Neuronal stem cell (in vitro differentiated cells): ENCODE results near the gene ATG10.

Experiments used
- DNase-seq: peaks from one replicate; pipeline ENCODE4 v3.0.0-alpha.2; 2013; ENCODE audit warnings: low spot score
- H2AFZ ChIP-seq: one replicate; pipeline ENCODE4 v1.6.1; 2013; ENCODE audit warnings: mild to moderate bottlenecking, low read length, inconsistent platforms
- H2AK5ac ChIP-seq: 2 replicates; pipeline ENCODE4 v1.6.1; 2013; ENCODE audit warnings: low read depth, mild to moderate bottlenecking, inconsistent platforms, low read length, moderate library complexity, mixed read lengths
- H2BK120ac ChIP-seq: 2 replicates; pipeline ENCODE4 v1.6.1; 2013; ENCODE audit warnings: low read depth, mild to moderate bottlenecking, inconsistent platforms, low read length, moderate library complexity, mixed read lengths
- H2BK12ac ChIP-seq: one replicate; pipeline ENCODE4 v1.6.1; 2013; ENCODE audit warnings: low read length, inconsistent platforms
- H2BK15ac ChIP-seq: 2 replicates; pipeline ENCODE4 v1.6.1; 2013; ENCODE audit warnings: mild to moderate bottlenecking, low read length, inconsistent platforms, mixed read lengths
- H2BK5ac ChIP-seq: one replicate; pipeline ENCODE4 v1.6.1; 2013; ENCODE audit warnings: inconsistent platforms, mild to moderate bottlenecking, low read length, moderate library complexity
- H3K14ac ChIP-seq: one replicate; pipeline ENCODE4 v1.6.1; 2013; ENCODE audit warnings: low read length, inconsistent platforms
- H3K18ac ChIP-seq: 2 replicates; pipeline ENCODE4 v1.6.1; 2013; ENCODE audit warnings: low read length, inconsistent platforms
- H3K23ac ChIP-seq: 2 replicates; pipeline ENCODE4 v1.6.1; 2013; ENCODE audit warnings: low read depth, mild to moderate bottlenecking, mixed read lengths, low read length, inconsistent platforms; ENCODE audit not compliant: poor library complexity
- H3K27ac ChIP-seq: replicated peaks from 3 replicates; pipeline ENCODE4 v1.5.1; 2013; ENCODE audit warnings: low read length, inconsistent platforms
- H3K27me3 ChIP-seq, 3 experiments: 2 replicates each; pipeline ENCODE4 v1.6.1; 2013; ENCODE audit warnings: low read length in 3 of 3, mild to moderate bottlenecking in 2 of 3, inconsistent platforms in 1 of 3, low read depth in 1 of 3, mixed read lengths in 1 of 3, moderate library complexity in 1 of 3; ENCODE audit not compliant: control insufficient read depth in 3 of 3, insufficient read depth in 3 of 3
- H3K36me3 ChIP-seq, 2 donors: replicated peaks in 1 of 2; 2 replicates each; pipeline ENCODE4 v1.6.1; 2013; ENCODE audit warnings: low read length in 2 of 2; ENCODE audit not compliant: control insufficient read depth in 2 of 2, insufficient read depth in 2 of 2
- H3K4ac ChIP-seq: 2 replicates; pipeline ENCODE4 v1.6.1; 2013; ENCODE audit warnings: inconsistent platforms, mild to moderate bottlenecking, low read length, moderate library complexity
- H3K4me1 ChIP-seq, 2 donors: 1 replicate in 1 of 2; 2 replicates in 1 of 2; pipeline ENCODE4 v1.6.1; 2013; ENCODE audit warnings: low read length in 2 of 2, low read depth in 1 of 2; ENCODE audit not compliant: control insufficient read depth in 2 of 2, insufficient read depth in 1 of 2
- H3K4me2 ChIP-seq: one replicate; pipeline ENCODE4 v1.6.1; 2013; ENCODE audit warnings: mild to moderate bottlenecking, low read length, inconsistent platforms; ENCODE audit not compliant: insufficient read depth, poor library complexity, severe bottlenecking
- H3K4me3 ChIP-seq, 2 donors: 2 replicates each; pipeline ENCODE4 v1.5.1; 2013; ENCODE audit warnings: low read length in 2 of 2, mild to moderate bottlenecking in 2 of 2, inconsistent platforms in 1 of 2, moderate library complexity in 1 of 2
- H3K79me1 ChIP-seq: one replicate; pipeline ENCODE4 v1.6.1; 2013; ENCODE audit warnings: low read depth, mild to moderate bottlenecking, inconsistent platforms, low read length, moderate library complexity
- H3K9ac ChIP-seq: one replicate; pipeline ENCODE4 v1.6.1; 2013; ENCODE audit warnings: mild to moderate bottlenecking, low read depth, low read length, inconsistent platforms; ENCODE audit not compliant: poor library complexity
- H3K9me3 ChIP-seq, 2 donors: replicated peaks in 1 of 2; 2 replicates each; pipeline versions ENCODE3 to v1.6.1; 2013; ENCODE audit warnings: low read length in 2 of 2, mild to moderate bottlenecking in 2 of 2, inconsistent platforms in 1 of 2, low read depth in 1 of 2, mixed read lengths in 1 of 2, moderate library complexity in 1 of 2; ENCODE audit not compliant: control insufficient read depth in 2 of 2, insufficient read depth in 1 of 2
- H4K8ac ChIP-seq: one replicate; pipeline ENCODE4 v1.6.1; 2013; ENCODE audit warnings: low read depth, mild to moderate bottlenecking, inconsistent platforms, low read length, moderate library complexity
- H4K91ac ChIP-seq: one replicate; pipeline ENCODE4 v1.6.1; 2013; ENCODE audit warnings: low read length, low read depth, mild to moderate bottlenecking, inconsistent platforms; ENCODE audit not compliant: poor library complexity
- WGBS, 2 donors: extraction: QIAGEN DNeasy Blood & Tissue Kit; methylation state at CpG; one replicate each; pipeline ENCODE4 v1.1.7; 2013; ENCODE audit warnings: missing lambda C conversion rate in 2 of 2, mixed read lengths in 1 of 2; ENCODE audit not compliant: insufficient read length in 2 of 2, insufficient replicate concordance in 1 of 2; ENCODE audit errors: extremely low coverage in 2 of 2; 5-methylcytosine and 5-hydroxymethylcytosine counted together

ATG10 gene

DNA sequence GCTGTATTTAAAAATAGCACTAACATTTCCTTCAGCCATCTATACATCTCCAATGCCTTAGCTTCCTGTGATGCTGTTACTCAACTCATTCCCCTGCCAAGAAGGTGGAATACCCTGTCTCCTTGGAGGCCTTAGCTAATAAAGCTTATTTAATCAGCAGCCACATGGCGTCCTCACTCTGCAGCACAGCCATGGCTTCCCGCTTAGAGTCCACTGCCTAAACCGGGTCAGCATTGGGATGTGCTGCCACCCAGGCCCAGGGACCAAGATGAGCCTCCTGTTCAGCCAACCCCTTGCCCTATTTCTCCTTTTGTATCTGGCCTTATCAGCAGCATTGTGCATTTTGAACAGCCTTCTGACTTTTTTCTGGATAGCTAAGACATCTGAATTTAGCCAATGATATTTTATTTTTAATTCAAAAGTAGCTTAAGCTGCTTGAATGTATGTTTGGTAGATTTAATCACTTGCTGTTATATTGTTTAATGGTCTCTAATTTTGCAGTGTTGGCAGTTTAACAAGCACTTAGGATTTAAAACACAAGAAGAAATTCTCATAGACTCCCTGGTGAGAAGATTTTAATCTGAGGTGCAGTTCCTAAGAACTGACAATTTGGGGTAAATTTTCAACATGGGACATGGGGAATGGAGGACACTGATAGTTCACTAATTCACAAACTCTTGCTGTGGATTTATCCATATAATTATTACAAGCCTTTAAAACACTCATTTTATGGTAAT is 193.3 kb downstream of the ATG10 start:
- H3K27ac ChIP-seq = no peak overlapping the region

GRCh38 chr5:82165740-82166530 is 194.1 kb downstream of the ATG10 start:
- H3K9ac ChIP-seq = no peak overlapping the region
- no peaks in the 10 kb centered on the region for H3K79me1 ChIP-seq
- no peak overlapping the region for H4K8ac ChIP-seq
- peaks cover 7 to 8% of the 10 kb centered on the region in 2 donors for H3K4me1 ChIP-seq
- H2AK5ac ChIP-seq = no peak overlapping the region
- no peak overlapping the region for H2BK5ac ChIP-seq
- H3K4ac ChIP-seq = no peak overlapping the region
- no peaks in the 10 kb centered on the region for H3K36me3 ChIP-seq
- H3K23ac ChIP-seq = no peak overlapping the region
- H3K4me2 ChIP-seq = no peak overlapping the region
- no peaks in the 10 kb centered on the region for H3K9me3 ChIP-seq
- H3K14ac ChIP-seq = no peak overlapping the region
- H2BK15ac ChIP-seq = no peak overlapping the region
- WGBS, 2 donors = no CpG with 5 or more reads among the region's 3 CpGs
- H2BK120ac ChIP-seq = no peak overlapping the region
- no peak overlapping the region for H3K27ac ChIP-seq
- peak overlapping the region; percentile 65 for H2AFZ ChIP-seq
- H3K18ac ChIP-seq = no peak overlapping the region
- no peak overlapping the region for H4K91ac ChIP-seq
- DNase-seq = peak; percentile 31
- no peak overlapping the region for H3K4me3 ChIP-seq
- H3K27me3 ChIP-seq = no peaks in the 10 kb centered on the region
- no peak overlapping the region for H2BK12ac ChIP-seq

More for the DNA sequence above, 193.3 kb downstream of the ATG10 start:
- WGBS, 2 donors = no CpG with 5 or more reads among the region's 3 CpGs
- H3K9ac ChIP-seq = no peak overlapping the region
- no peak overlapping the region for H2BK5ac ChIP-seq
- no peak overlapping the region for H4K91ac ChIP-seq
- H3K4me1 ChIP-seq = peaks cover 7 to 8% of the 10 kb centered on the region in 2 donors
- no peaks in the 10 kb centered on the region for H3K79me1 ChIP-seq
- no peak overlapping the region for H2BK12ac ChIP-seq
- H2AK5ac ChIP-seq = no peak overlapping the region
- H3K9me3 ChIP-seq = no peaks in the 10 kb centered on the region
- peak overlapping the region; percentile 65 for H2AFZ ChIP-seq
- H3K14ac ChIP-seq = no peak overlapping the region
- H3K4me2 ChIP-seq = no peak overlapping the region
- H3K4me3 ChIP-seq = no peak overlapping the region
- no peaks in the 10 kb centered on the region for H3K27me3 ChIP-seq
- DNase-seq = no peak
- no peak overlapping the region for H2BK15ac ChIP-seq
- no peak overlapping the region for H2BK120ac ChIP-seq
- no peak overlapping the region for H3K23ac ChIP-seq
- no peak overlapping the region for H4K8ac ChIP-seq
- H3K4ac ChIP-seq = no peak overlapping the region
- no peak overlapping the region for H3K18ac ChIP-seq
- no peaks in the 10 kb centered on the region for H3K36me3 ChIP-seq

GRCh38 chr5:82167372-82167935 is 195.6 kb downstream of the ATG10 start:
- no peak overlapping the region for H2AFZ ChIP-seq
- WGBS, 2 donors = no CpG with 5 or more reads among the region's 3 CpGs
- H4K8ac ChIP-seq = no peak overlapping the region
- no peak overlapping the region for H2BK15ac ChIP-seq
- peaks cover 5 to 8% of the 10 kb centered on the region in 2 donors for H3K4me1 ChIP-seq
- no peak overlapping the region for H3K14ac ChIP-seq
- H3K4me3 ChIP-seq = no peak overlapping the region
- H3K79me1 ChIP-seq = no peaks in the 10 kb centered on the region
- no peak overlapping the region for H3K4ac ChIP-seq
- H3K9ac ChIP-seq = no peak overlapping the region
- H2AK5ac ChIP-seq = no peak overlapping the region
- H3K4me2 ChIP-seq = no peak overlapping the region
- H3K23ac ChIP-seq = no peak overlapping the region
- no peaks in the 10 kb centered on the region for H3K27me3 ChIP-seq
- H3K18ac ChIP-seq = no peak overlapping the region
- no peak overlapping the region for H4K91ac ChIP-seq
- no peak overlapping the region for H2BK120ac ChIP-seq
- no peak overlapping the region for H2BK12ac ChIP-seq
- no peak overlapping the region for H2BK5ac ChIP-seq
- peak overlapping the region; percentile 40 for H3K27ac ChIP-seq
- no peaks in the 10 kb centered on the region for H3K36me3 ChIP-seq
- no peaks in the 10 kb centered on the region for H3K9me3 ChIP-seq
- no peak for DNase-seq

DNA sequence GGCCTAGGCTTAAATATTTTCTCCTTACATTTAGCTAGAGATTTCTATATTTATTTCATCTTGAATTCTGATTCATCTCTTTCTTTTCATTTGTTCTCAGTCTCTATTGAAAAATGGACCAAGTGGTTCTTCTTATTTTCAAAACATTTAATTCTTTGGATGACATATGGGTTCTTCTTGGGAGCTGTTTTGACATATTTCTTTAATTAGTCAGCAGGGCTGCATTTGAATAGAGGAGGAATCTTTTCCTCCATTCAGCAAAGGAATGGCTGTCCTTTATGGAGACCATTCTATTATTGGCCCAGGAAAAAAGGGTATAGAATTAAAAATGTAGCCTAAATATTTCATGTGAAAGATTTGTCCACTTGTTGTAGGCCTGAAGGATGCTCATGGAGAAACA is 196.5 kb downstream of the ATG10 start:
- H3K14ac ChIP-seq = no peak overlapping the region
- no peak overlapping the region for H2AK5ac ChIP-seq
- H3K23ac ChIP-seq = no peak overlapping the region
- no peak overlapping the region for H4K91ac ChIP-seq
- H2BK12ac ChIP-seq = no peak overlapping the region
- H4K8ac ChIP-seq = no peak overlapping the region
- no peak for DNase-seq
- no peak overlapping the region for H2AFZ ChIP-seq
- no peak overlapping the region for H2BK120ac ChIP-seq
- H3K9ac ChIP-seq = no peak overlapping the region
- no peak overlapping the region for H3K27ac ChIP-seq
- H2BK15ac ChIP-seq = no peak overlapping the region
- no peak overlapping the region for H3K4me3 ChIP-seq
- no peak overlapping the region for H3K4ac ChIP-seq
- no peak overlapping the region for H3K18ac ChIP-seq
- no peaks in the 10 kb centered on the region for H3K9me3 ChIP-seq
- no peaks in the 10 kb centered on the region for H3K27me3 ChIP-seq
- no peaks in the 10 kb centered on the region for H3K36me3 ChIP-seq
- peaks cover 5 to 8% of the 10 kb centered on the region in 2 donors for H3K4me1 ChIP-seq
- H3K79me1 ChIP-seq = no peaks in the 10 kb centered on the region
- H2BK5ac ChIP-seq = no peak overlapping the region
- no peak overlapping the region for H3K4me2 ChIP-seq
